MCF 10A (cell line): ENCODE data around the gene FBXL4. TPM values are rescaled to one million over a fixed set of nuclear protein-coding genes. Genes with fewer than 3 reads are reported as not detected.

Source experiments
- BruUV-seq: library from RNA; stranded (reverse); fragments of 400-500 nt; replicated peaks from 2 replicates; lab custom pipeline; 2021; lab: Mats Ljungman, UMichigan
- CTCF ChIA-PET: fragments of 300-600 bp; sonication (Branson Sonifier 250); formaldehyde crosslinking; extraction: SDS; loops from one replicate; lab custom pipeline; 2021; ENCODE audit warnings: antibody characterized with exemption, inconsistent platforms; lab: Yijun Ruan, JAX
- POLR2A ChIA-PET: fragments of 300-600, 350-650 bp; sonication (Branson Sonifier 250); formaldehyde crosslinking; extraction: SDS; loops from one replicate; lab custom pipeline; 2020; ENCODE audit warnings: antibody characterized with exemption, inconsistent platforms; lab: Yijun Ruan, JAX
- DNase-seq: peaks from one replicate; pipeline ENCODE4 v3.0.0-alpha.2; 2018; ENCODE audit not compliant: unreplicated experiment
- H3K27ac Mint-ChIP-seq: one replicate; pipeline ENCODE4 v1.8.0; 2022; ENCODE audit warnings: mild to moderate bottlenecking, low read depth, mixed read lengths; ENCODE audit not compliant: unreplicated experiment
- H3K27me3 Mint-ChIP-seq: one replicate; pipeline ENCODE4 v1.8.0; 2022; ENCODE audit warnings: mixed read lengths; ENCODE audit not compliant: insufficient read depth, unreplicated experiment
- H3K36me3 Mint-ChIP-seq: one replicate; pipeline ENCODE4 v1.8.0; 2022; ENCODE audit warnings: mild to moderate bottlenecking, moderate library complexity, mixed read lengths; ENCODE audit not compliant: insufficient read depth, unreplicated experiment
- H3K4me1 Mint-ChIP-seq: one replicate; pipeline ENCODE4 v1.8.0; 2022; ENCODE audit warnings: mixed read lengths; ENCODE audit not compliant: insufficient read depth, unreplicated experiment
- H3K4me3 Mint-ChIP-seq: one replicate; pipeline ENCODE4 v1.8.0; 2022; ENCODE audit warnings: mild to moderate bottlenecking, moderate library complexity, mixed read lengths; ENCODE audit not compliant: unreplicated experiment
- H3K9me3 Mint-ChIP-seq: one replicate; pipeline ENCODE4 v1.8.0; 2022; ENCODE audit warnings: mixed read lengths; ENCODE audit not compliant: unreplicated experiment
- intact Hi-C: fragments of 100-400 bp; cut with micrococcal nuclease; formaldehyde crosslinking; loops from 2 replicates; pipeline ENCODE4 v1.14.1; 2022
- total RNA-seq: library from RNA; stranded (reverse); gene quantifications from 2 replicates; pipeline ENCODE4 v1.2.3, GENCODE V29; 2022
- TF ChIP-seq, protein P1 (sequence below): fragments of 200-600 bp; IDR thresholded peaks from one replicate; pipeline ENCODE4 v1.8.0; 2022; ENCODE audit warnings: antibody characterized with exemption, mild to moderate bottlenecking; ENCODE audit not compliant: unreplicated experiment

FBXL4 gene
- total RNA-seq, 1 experiment from 2014 or later, result 15.7 TPM

DNA sequence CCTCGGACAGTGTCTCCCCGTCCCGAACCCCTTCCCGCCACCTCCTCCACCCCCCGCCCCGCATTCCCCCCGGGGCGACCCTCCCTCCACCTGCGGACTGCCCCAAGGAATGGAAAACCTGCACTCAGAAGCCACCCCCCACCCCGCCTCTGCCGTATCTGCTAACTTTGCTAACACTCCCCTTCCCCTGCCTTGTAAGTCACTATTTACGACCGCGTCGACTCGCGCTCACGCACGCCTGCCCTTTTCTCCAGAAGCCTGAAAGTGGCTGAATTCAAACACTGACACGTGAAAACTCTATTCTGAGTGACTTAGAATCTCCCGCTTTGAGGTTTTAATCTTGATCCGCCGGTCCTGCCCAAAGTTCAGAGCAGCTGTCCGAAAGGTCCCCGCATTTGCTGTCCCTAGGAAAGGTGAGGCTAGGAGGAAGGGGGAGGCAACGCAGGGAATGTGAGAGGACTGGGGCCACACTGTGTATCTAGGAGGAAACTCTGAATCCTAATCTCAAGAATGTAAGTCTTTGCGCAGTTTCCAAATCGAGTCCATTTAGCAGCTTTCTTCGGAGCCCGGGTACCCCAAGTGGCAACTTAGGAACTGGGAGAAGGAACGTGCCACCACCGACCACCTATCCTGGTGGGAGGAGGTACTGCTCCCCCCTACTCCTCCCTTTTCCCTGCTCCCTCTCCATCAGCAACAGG lies 122.7 kb downstream of the FBXL4 start:
- Mint-ChIP-seq H3K27me3 (peaks cover 100% of the 10 kb centered on the region), H3K27ac (no peak overlapping the region), H3K9me3 (no peaks in the 10 kb centered on the region), H3K4me3 (no peak overlapping the region), H3K4me1 (peaks cover 5% of the 10 kb centered on the region), H3K36me3 (no peaks in the 10 kb centered on the region)
- CTCF ChIA-PET, result interaction anchor here (0.6 kb wide), 1 partner anchor 122 kb away, joined by 4 read pairs; no protein-coding TSS in a partner anchor
- POLR2A ChIA-PET, result no interaction called here
- TF ChIP-seq, protein P1, sequence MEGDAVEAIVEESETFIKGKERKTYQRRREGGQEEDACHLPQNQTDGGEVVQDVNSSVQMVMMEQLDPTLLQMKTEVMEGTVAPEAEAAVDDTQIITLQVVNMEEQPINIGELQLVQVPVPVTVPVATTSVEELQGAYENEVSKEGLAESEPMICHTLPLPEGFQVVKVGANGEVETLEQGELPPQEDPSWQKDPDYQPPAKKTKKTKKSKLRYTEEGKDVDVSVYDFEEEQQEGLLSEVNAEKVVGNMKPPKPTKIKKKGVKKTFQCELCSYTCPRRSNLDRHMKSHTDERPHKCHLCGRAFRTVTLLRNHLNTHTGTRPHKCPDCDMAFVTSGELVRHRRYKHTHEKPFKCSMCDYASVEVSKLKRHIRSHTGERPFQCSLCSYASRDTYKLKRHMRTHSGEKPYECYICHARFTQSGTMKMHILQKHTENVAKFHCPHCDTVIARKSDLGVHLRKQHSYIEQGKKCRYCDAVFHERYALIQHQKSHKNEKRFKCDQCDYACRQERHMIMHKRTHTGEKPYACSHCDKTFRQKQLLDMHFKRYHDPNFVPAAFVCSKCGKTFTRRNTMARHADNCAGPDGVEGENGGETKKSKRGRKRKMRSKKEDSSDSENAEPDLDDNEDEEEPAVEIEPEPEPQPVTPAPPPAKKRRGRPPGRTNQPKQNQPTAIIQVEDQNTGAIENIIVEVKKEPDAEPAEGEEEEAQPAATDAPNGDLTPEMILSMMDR, result no peak
- no peak for DNase-seq
- intact Hi-C loops, result no loop called here
- BruUV-seq, result no TSS peak

DNA sequence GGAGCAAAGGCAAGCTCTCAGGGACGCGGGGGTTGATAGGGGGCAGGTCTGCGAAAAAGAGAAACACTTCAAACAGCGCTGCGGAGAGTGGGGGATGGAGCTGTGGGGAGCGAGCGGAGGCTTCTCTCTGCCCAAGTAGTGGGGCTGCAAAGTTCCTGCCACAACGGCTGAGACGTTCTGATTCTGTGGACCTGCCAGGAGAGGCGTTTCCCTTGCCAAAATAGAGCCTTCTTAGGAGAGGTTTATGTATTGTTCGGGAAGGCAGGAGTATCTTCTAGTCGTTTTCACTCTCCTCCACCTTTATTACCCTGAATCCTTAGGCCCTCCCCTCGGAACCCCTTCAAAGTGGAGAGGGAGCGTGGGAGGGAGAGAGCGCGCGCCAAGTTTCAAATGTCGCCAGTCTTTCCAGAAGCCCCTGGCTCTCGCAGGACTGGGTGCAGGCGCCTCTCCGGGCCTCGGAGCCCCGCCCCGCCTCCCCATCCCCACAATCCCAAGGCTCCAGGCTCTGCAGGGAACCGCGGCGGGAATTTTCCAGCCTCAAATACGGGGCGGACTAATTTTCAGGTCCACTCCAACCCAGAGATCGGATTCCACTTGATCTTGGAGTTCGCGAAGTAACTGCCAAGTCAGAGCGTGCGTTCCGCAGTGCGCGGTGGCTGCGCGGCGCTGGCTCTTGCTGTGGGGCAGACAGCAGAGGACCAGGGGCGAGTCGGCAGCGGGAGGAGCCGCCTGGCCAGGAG lies 123.4 kb downstream of the FBXL4 start:
- POLR2A ChIA-PET, result no interaction called here

DNA sequence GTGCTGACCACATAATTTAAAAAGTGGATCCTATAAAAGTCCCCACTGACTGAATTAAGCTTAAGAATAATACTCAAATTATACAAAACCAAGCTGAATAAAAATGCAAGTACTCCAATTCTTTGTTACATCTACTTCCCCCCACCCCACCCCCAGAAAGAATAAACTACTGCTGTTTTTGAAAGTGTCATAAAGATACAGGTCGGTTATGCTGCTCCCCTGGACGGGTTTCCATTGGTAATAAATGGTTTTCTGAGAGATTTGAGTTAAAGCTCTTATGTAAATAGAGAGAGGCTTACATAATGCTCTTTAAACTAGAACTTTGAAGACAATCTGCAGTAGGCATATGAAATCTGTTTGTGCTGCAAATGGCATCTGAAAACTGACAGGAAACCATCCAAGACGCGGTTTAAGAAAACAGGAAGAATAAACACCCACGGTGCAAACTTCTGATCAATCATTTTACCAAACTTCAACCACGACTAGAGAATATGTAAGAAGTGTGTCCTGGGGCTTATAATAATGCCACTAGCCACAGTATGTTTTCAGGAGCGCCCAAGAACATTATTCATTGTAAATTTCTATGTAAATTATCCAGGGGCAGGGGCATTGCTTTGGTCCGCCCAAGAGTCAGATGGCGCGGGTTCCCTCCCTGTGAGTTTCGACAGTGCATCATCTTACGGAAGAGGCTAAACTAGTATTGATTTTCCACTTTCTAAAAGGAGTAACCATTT lies 124.2 kb downstream of the FBXL4 start:
- CTCF ChIA-PET, result interaction anchor here (0.6 kb wide), 1 partner anchor 274 kb away, joined by 5 read pairs; no protein-coding TSS in a partner anchor
- Mint-ChIP-seq H3K4me3 (no peak overlapping the region), H3K4me1 (peaks cover 5% of the 10 kb centered on the region), H3K27me3 (peaks cover 100% of the 10 kb centered on the region), H3K9me3 (no peaks in the 10 kb centered on the region), H3K27ac (no peak overlapping the region), H3K36me3 (no peaks in the 10 kb centered on the region)
- BruUV-seq, result no TSS peak
- POLR2A ChIA-PET, result interaction anchor here (0.7 kb wide), 1 partner anchor 471 kb away, joined by 3 read pairs; no protein-coding TSS in a partner anchor
- intact Hi-C loops, result no loop called here
- TF ChIP-seq, protein P1, result no peak
- DNase-seq, result no peak

More for the DNA sequence above, 123.4 kb downstream of the FBXL4 start:
- Mint-ChIP-seq H3K4me3 (no peak overlapping the region), H3K27me3 (peaks cover 100% of the 10 kb centered on the region), H3K9me3 (no peaks in the 10 kb centered on the region), H3K4me1 (peaks cover 5% of the 10 kb centered on the region), H3K27ac (no peak overlapping the region), H3K36me3 (no peaks in the 10 kb centered on the region)
- BruUV-seq, result no TSS peak
- intact Hi-C loops, result no loop called here
- no peak for DNase-seq
- CTCF ChIA-PET, result no interaction called here
- TF ChIP-seq, protein P1, result no peak
